ENCODE measurements around the gene MTHFD2L.
A peak's percentile ranks its signal among the peaks of the same experiment; 100 is the strongest.

Gene MTHFD2L

GRCh38 chr4:74309223-74309622 is 151.3 kb downstream of the MTHFD2L start:
- in situ Hi-C loops (cut with MboI; ENCODE audit: low sequenced_read_pairs, unreplicated experiment): no loop called here
- TF ChIP-seq CTCF (IDR thresholded peaks at IDR 0.05; ENCODE audit: borderline replicate concordance, control extremely low read depth, extremely low read depth, insufficient read depth, missing control alignments): no peak
- no peak for DNase-seq (ENCODE audit: low spot score)

GRCh38 chr4:74311696-74312313 is 153.9 kb downstream of the MTHFD2L start:
- peak; percentile 11 for DNase-seq (ENCODE audit: low spot score)
- peak; percentile 46 for TF ChIP-seq CTCF (IDR thresholded peaks at IDR 0.05; ENCODE audit: borderline replicate concordance, control extremely low read depth, extremely low read depth, insufficient read depth, missing control alignments)
- in situ Hi-C loops (cut with MboI; ENCODE audit: low sequenced_read_pairs, unreplicated experiment): loop anchor here (10.0 kb wide), 1 partner anchor 117 kb away; no protein-coding TSS in a partner anchor

GRCh38 chr4:74314329-74314728 is 156.4 kb downstream of the MTHFD2L start:
- in situ Hi-C loops (cut with MboI; ENCODE audit: low sequenced_read_pairs, unreplicated experiment): loop anchor here (10.0 kb wide), 1 partner anchor 120 kb away; no protein-coding TSS in a partner anchor
- TF ChIP-seq CTCF (IDR thresholded peaks at IDR 0.05; ENCODE audit: borderline replicate concordance, control extremely low read depth, extremely low read depth, insufficient read depth, missing control alignments): no peak
- DNase-seq (ENCODE audit: low spot score): no peak

- in situ Hi-C loops (cut with MboI; ENCODE audit: low sequenced_read_pairs, unreplicated experiment): loop anchor here (10.0 kb wide), 1 partner anchor 120 kb away; no protein-coding TSS in a partner anchor
- DNase-seq (ENCODE audit: low spot score): no peak
- no peak for TF ChIP-seq CTCF (IDR thresholded peaks at IDR 0.05; ENCODE audit: borderline replicate concordance, control extremely low read depth, extremely low read depth, insufficient read depth, missing control alignments)
Measured at GRCh38 chr4:74314944-74315343, 157.0 kb downstream of the MTHFD2L start.

GRCh38 chr4:74315376-74315775 is 157.5 kb downstream of the MTHFD2L start:
- in situ Hi-C loops (cut with MboI; ENCODE audit: low sequenced_read_pairs, unreplicated experiment): loop anchor here (10.0 kb wide), 1 partner anchor 121 kb away; no protein-coding TSS in a partner anchor
- TF ChIP-seq CTCF (IDR thresholded peaks at IDR 0.05; ENCODE audit: borderline replicate concordance, control extremely low read depth, extremely low read depth, insufficient read depth, missing control alignments): no peak
- no peak for DNase-seq (ENCODE audit: low spot score)

GRCh38 chr4:74316397-74316796 is 158.5 kb downstream of the MTHFD2L start:
- no peak for DNase-seq (ENCODE audit: low spot score)
- TF ChIP-seq CTCF (IDR thresholded peaks at IDR 0.05; ENCODE audit: borderline replicate concordance, control extremely low read depth, extremely low read depth, insufficient read depth, missing control alignments): no peak
- in situ Hi-C loops (cut with MboI; ENCODE audit: low sequenced_read_pairs, unreplicated experiment): loop anchor here (10.0 kb wide), 1 partner anchor 122 kb away; no protein-coding TSS in a partner anchor

All from GM13976 (cell line).